Brain pericyte (primary cell): ENCODE data around the gene RENBP.
"Not testable (repeated sequence)": the region's sequence is repeated elsewhere in the genome, so short reads cannot be mapped to it uniquely, and the experiment has no call there.

Experiments
- DNase-seq: peaks from one replicate; pipeline ENCODE4 v3.0.0-alpha.2; 2012; ENCODE audit warnings: low read depth, low spot score

RENBP gene

GRCh38 chrX:153944140-153944799 lies at the start of gene RENBP:
RENBP (minus strand) TSS chrX:153944643; CDS start chrX:153944610, 33 bp downstream.
- DNase-seq = no peak

DNA sequence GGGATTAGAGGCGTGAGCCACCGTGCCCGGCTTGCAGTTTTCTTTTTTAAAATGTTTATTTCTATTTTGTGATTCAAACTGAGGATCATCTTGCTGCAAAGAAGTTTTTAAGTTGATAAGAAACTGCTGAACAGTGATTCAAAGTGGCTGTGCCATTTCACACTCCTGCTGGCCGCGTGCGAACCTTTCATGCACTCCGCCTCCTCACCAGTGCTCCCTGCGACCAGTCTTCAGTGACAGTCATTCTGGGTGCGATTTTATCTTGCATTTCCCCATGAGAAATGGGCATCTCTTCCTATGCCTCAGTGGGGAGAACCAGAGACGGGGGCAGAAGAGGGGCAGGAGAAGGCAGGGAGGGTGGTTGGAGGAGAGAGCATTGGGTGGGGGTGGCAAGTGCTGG lies 49.5 kb upstream of the RENBP start:
- no peak for DNase-seq

GRCh38 chrX:153993079-153993478 lies 48.6 kb upstream of the RENBP start:
- DNase-seq = no peak

- no peak for DNase-seq
Observed at GRCh38 chrX:153992180-153992579, 47.7 kb upstream of the RENBP start.

GRCh38 chrX:153991013-153991580 lies 46.7 kb upstream of the RENBP start:
- DNase-seq = no peak

- no peak for DNase-seq
Observed at GRCh38 chrX:153989973-153990655, 45.7 kb upstream of the RENBP start.

- DNase-seq = no peak
Observed at GRCh38 chrX:153988493-153988892, 44.0 kb upstream of the RENBP start.

DNA sequence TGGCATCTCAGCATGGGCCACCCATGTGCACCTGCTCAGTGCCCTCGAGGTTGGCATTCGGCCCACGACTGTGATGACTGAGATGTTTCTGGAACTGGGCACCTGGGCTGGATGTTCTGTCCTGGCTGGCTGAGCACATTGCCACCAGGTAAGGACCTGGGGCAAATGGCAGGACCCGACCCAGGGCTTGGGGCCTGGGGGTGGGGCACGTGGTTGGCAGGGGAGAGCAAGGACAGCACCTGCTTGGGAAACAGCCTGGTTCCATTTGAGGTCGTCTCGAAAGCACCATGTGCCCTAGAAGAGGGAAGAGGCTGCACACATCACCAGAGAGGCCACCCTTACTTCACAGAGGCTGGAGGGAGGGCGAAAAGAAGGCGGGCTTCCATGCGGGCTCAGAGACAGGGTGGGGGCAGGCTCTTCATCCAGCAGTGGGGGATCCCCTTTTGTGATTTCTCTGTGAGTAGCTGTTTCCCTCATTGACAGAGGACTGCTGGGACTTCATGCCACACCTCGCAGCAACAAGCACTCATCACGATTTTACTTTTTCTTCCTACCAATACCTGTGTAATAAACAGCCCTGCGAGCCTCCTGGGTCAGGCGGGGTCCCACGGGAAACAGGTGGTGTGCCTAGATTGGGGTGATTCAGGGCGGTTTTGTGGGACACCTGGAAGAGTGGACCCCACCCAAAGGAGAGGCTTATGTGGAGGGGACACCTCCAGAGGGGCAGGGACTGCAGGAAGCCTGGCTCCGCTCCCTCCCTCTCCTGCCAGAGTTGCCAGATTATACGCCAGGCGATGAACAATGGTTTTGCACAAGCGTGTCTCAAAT lies 40.1 kb upstream of the RENBP start:
- no peak for DNase-seq

DNA sequence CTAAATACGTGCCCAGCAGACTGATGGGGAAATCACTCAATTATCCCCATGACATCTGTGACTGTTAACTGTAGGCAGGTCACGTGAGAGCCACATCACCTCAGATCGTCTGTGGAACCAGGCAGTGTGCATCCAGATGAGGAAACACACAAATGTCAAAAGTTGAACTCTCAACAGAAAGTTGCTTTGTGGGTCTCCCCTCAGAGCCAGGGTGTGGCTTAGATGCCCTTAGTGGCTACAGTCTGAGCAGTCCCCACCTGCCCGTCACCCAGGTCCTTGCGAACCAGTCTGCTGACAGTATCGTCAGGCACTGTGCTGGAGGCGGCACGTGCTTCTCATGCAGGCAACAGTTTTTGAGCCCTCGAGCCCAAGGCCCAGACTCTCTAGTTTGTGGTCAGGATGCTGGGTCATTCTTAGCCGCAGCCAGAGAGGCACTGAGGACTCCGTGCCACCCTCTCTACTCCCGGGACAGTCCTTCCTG lies 38.9 kb upstream of the RENBP start:
- DNase-seq = no peak

DNA sequence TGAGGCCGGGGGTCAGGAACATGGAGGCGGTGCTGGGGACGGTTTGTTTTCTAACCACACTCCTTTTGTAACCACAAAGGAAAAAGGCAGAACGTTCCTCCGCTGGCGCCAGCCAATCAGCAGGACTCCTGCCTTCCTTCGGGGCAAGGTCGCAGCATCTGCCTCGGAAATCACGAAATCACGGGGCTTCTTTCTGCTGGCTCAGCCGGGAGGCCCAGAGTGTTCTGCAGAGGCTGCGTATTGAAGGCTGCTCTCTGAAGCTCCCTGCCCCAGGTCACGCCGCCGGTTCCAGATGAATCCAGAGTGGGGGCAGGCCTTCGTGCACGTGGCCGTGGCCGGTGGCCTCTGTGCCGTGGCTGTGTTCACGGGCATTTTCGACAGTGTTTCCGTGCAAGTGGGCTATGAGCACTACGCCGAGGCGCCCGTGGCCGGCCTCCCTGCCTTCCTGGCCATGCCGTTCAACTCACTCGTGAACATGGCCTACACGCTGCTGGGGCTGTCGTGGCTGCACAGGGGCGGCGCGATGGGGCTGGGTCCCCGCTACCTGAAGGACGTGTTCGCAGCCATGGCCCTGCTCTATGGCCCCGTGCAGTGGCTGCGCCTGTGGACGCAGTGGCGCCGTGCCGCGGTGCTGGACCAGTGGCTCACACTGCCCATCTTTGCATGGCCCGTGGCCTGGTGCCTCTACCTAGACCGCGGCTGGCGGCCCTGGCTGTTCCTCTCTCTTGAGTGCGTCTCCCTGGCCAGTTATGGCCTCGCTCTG lies 37.5 kb upstream of the RENBP start:
- no peak for DNase-seq

DNA sequence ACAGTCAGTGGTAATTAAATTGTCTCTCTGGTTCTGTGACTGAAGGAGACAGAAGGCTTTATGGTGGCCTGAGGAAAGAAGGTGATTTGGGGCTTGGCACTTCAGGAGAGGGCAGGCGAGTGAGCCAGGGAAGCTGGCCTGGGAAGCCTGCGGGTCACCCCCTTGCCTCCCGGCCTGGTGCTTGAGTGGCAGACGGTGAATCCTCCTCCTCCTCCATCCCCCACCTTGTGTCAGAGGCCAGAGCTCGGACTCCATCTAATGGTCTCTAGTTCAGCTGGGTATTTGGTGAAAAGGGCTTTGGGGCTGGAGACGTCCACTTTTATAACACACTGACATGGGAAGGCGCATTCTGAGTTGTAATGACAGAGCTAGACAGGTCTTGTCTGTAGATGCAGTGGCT lies 36.8 kb upstream of the RENBP start:
- no peak for DNase-seq

DNA sequence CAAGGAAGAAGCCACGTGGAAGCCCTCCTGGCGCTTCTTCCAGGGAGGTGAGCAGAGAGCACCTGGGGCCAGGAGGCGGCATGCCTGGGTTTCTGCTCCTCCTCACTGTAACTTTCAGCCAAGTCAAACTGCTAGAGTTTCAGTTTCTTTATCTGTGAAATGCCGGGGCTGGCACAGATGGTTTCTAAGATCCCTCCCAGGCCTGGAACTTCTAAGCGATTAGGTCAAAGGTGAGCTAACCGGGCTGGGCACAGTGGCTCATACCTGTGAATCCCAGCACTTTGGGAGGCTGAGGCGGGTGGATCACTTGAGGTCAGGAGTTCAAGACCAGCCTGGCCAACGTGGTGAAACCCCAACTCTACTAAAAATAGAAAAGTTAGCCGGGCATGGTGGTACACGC lies 36.0 kb upstream of the RENBP start:
- DNase-seq = not testable (repeated sequence)

- no peak for DNase-seq
Observed at GRCh38 chrX:153974726-153975286, 30.4 kb upstream of the RENBP start.

GRCh38 chrX:153974003-153974725 lies 29.7 kb upstream of the RENBP start:
- no peak for DNase-seq

- DNase-seq = no peak
Observed at GRCh38 chrX:153973127-153974002, 28.9 kb upstream of the RENBP start.

DNA sequence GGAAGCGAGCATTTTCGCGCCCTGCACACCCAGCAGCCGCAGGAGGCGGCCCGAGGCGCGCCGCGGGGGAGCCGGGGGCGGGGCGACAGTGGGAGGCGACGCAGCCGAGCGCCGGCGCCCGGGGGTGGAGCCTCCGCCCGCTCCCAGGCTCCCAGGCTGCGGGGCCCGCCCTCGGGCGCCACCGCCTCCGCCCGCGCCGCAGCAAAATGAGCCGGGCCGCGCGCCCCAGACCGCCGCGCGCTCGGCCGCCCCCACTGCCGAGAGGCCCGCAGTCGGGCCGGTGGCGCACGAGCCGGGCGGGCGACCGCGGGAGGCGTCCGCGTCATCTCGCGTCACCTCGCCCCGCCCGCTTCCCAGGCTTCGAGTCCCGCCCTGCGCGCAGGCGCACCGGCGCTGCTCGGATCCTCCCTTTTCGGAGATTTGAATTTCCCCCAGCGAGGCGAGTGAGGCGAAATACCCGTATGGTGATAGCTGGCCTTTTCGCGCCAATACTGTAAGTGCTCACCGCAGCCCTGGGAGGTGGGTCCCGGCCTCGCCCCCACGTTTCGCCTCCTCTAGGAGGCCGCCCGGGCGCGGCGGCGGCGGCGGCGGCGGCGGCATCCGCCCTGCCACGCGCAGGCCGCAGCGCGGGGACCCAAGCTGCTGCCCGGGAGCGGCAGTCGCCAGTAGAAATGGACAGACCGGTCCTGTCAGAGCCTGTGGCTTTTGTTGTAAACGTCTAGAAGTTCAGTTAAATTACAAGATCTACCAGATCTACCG lies 28.1 kb upstream of the RENBP start, which contains the start of gene TMEM187:
Gene TMEM187, plus strand, starts transcription at position 387 of the 759 bp plus-strand sequence. CDS start 9,309 bp downstream, outside the sequence.
- DNase-seq = no peak

- DNase-seq = peak; percentile 81
Observed at GRCh38 chrX:153971450-153972367, 27.3 kb upstream of the RENBP start, which contains the start of gene HCFC1. HCFC1 (minus strand) TSS chrX:153971818; CDS start chrX:153970840, 978 bp downstream.
